Esophagus (tissue), 2 donors: ENCODE measurements around the gene CLDN9. TPM values are rescaled to one million over a fixed set of nuclear protein-coding genes. Genes with fewer than 3 reads are reported as not detected.

ENCODE experiments used
- H3K27ac ChIP-seq, 2 donors: one replicate each; pipeline ENCODE4 v1.5.1; 2013; ENCODE audit warnings: low read depth in 2 of 2, mild to moderate bottlenecking in 2 of 2, inconsistent platforms in 1 of 2, low read length in 1 of 2, moderate library complexity in 1 of 2
- H3K27me3 ChIP-seq, 2 donors: one replicate each; pipeline ENCODE4 v1.6.1; 2013; ENCODE audit warnings: low read length in 2 of 2, control low read depth in 1 of 2, mild to moderate bottlenecking in 1 of 2; ENCODE audit not compliant: insufficient read depth in 2 of 2, control insufficient read depth in 1 of 2
- H3K36me3 ChIP-seq, 2 donors: one replicate each; pipeline ENCODE4 v1.6.1; 2013; ENCODE audit warnings: low read length in 1 of 2; ENCODE audit not compliant: control insufficient read depth in 2 of 2, insufficient read depth in 2 of 2
- H3K4me1 ChIP-seq, 2 donors: one replicate each; pipeline ENCODE4 v1.6.1; 2013; ENCODE audit warnings: low read length in 1 of 2; ENCODE audit not compliant: control insufficient read depth in 2 of 2, insufficient read depth in 2 of 2
- H3K4me3 ChIP-seq, 2 donors: one replicate each; pipeline ENCODE4 v1.5.1; 2013; ENCODE audit warnings: low read length in 2 of 2, mild to moderate bottlenecking in 2 of 2, low read depth in 1 of 2, moderate library complexity in 1 of 2
- H3K9me3 ChIP-seq, 2 donors: one replicate each; pipeline ENCODE4 v1.6.1; 2013; ENCODE audit warnings: mild to moderate bottlenecking in 2 of 2, low read depth in 1 of 2, low read length in 1 of 2, moderate library complexity in 1 of 2; ENCODE audit not compliant: control insufficient read depth in 2 of 2, insufficient read depth in 1 of 2
- WGBS, 2 donors: extraction: QIAGEN DNeasy Blood & Tissue Kit; methylation state at CpG; one replicate each; pipeline ENCODE4 v1.1.7; 2013; 5-methylcytosine and 5-hydroxymethylcytosine counted together
- polyA plus RNA-seq, 2 donors: library from polyadenylated mRNA; stranded (reverse); fragments of 200-250 nt; gene quantifications; one replicate each; pipeline ENCODE4 v1.2.3, GENCODE V29; 2013
- donor health status: healthy with polysubstance abuse.
- donor health status: Bipolar disorder and iron deficiency.

Gene CLDN9
- polyA plus RNA-seq, 2 donors, result 0.02 TPM; not detected in 1

- Histone ChIP-seq H3K9me3 (no peaks in the 10 kb centered on the region), H3K4me3 (peak overlapping the region; percentile 62), H3K4me1 (peaks cover 19 to 30% of the 10 kb centered on the region in 2 donors), H3K27me3 (peaks cover 0 to 10% of the 10 kb centered on the region in 2 donors), H3K27ac (peak overlapping the region in 1 of 2 donors; percentile 65), H3K36me3 (peaks cover 0 to 2% of the 10 kb centered on the region in 2 donors)
- WGBS, 2 donors, result 15% methylated on average over 18 of the region's 18 CpGs
These were observed 44.4 kb upstream of the CLDN9 start for GRCh38 chr16:2968368-2968737.

GRCh38 chr16:2968738-2969544, 43.8 kb upstream of the CLDN9 start, which contains the start of gene PAQR4:
TSS of gene PAQR4 (plus strand) at chr16:2969348. CDS start at chr16:2969675, 327 bp downstream.
- Histone ChIP-seq H3K27me3 (peaks cover 0 to 9% of the 10 kb centered on the region in 2 donors), H3K9me3 (no peaks in the 10 kb centered on the region), H3K4me3 (peak within 1 kb of the TSS; percentile 62), H3K4me1 (peaks cover 14 to 25% of the 10 kb centered on the region in 2 donors), H3K27ac (peak within 1 kb of the TSS in 1 of 2 donors; percentile 65), H3K36me3 (peaks cover 0 to 2% of the 10 kb centered on the region in 2 donors)
- 1% methylated on average over 79 to 98 of the region's 98 CpGs for WGBS, 2 donors

GRCh38 chr16:2969545-2970521, 42.9 kb upstream of the CLDN9 start:
- peak overlapping the region; percentile 62 for H3K4me3 ChIP-seq
- H3K36me3 ChIP-seq, result peaks cover 0 to 2% of the 10 kb centered on the region in 2 donors
- peak overlapping the region in 1 of 2 donors; percentile 36 for H3K27ac ChIP-seq
- peaks cover 5 to 16% of the 10 kb centered on the region in 2 donors for H3K4me1 ChIP-seq
- H3K27me3 ChIP-seq, result peaks cover 0 to 4% of the 10 kb centered on the region in 2 donors
- 2% methylated on average over 72 to 83 of the region's 83 CpGs for WGBS, 2 donors
- no peaks in the 10 kb centered on the region for H3K9me3 ChIP-seq

GRCh38 chr16:2970563-2970962, 42.2 kb upstream of the CLDN9 start:
- WGBS, 2 donors, result 77 to 88% methylated on average over 6 of the region's 6 CpGs
- H3K4me1 ChIP-seq, result peaks cover 4 to 16% of the 10 kb centered on the region in 2 donors
- H3K27ac ChIP-seq, result no peak overlapping the region
- no peaks in the 10 kb centered on the region for H3K9me3 ChIP-seq
- peak overlapping the region; percentile 62 for H3K4me3 ChIP-seq
- no peaks in the 10 kb centered on the region for H3K27me3 ChIP-seq
- H3K36me3 ChIP-seq, result peaks cover 0 to 2% of the 10 kb centered on the region in 2 donors

- H3K27ac ChIP-seq, result no peak overlapping the region
- no peaks in the 10 kb centered on the region for H3K9me3 ChIP-seq
- H3K36me3 ChIP-seq, result peaks cover 0 to 4% of the 10 kb centered on the region in 2 donors
- no peaks in the 10 kb centered on the region for H3K27me3 ChIP-seq
- 85 to 88% methylated on average over 34 to 35 of the region's 35 CpGs for WGBS, 2 donors
- H3K4me1 ChIP-seq, result peaks cover 4 to 16% of the 10 kb centered on the region in 2 donors
- H3K4me3 ChIP-seq, result peak overlapping the region in 1 of 2 donors; percentile 10
These were observed 41.4 kb upstream of the CLDN9 start for GRCh38 chr16:2971134-2971984.

- H3K4me1 ChIP-seq, result peaks cover 4 to 16% of the 10 kb centered on the region in 2 donors
- H3K27ac ChIP-seq, result no peak overlapping the region
- H3K4me3 ChIP-seq, result no peak overlapping the region
- H3K36me3 ChIP-seq, result peaks cover 0 to 4% of the 10 kb centered on the region in 2 donors
- no peaks in the 10 kb centered on the region for H3K9me3 ChIP-seq
- no peaks in the 10 kb centered on the region for H3K27me3 ChIP-seq
- 77 to 82% methylated on average over 15 of the region's 15 CpGs for whole genome bisulfite sequencing, 2 donors
These were observed 40.5 kb upstream of the CLDN9 start for GRCh38 chr16:2971985-2972784.

GRCh38 chr16:2973093-2973492, 39.6 kb upstream of the CLDN9 start:
- no peaks in the 10 kb centered on the region for H3K9me3 ChIP-seq
- H3K36me3 ChIP-seq, result peaks cover 0 to 4% of the 10 kb centered on the region in 2 donors
- no peaks in the 10 kb centered on the region for H3K27me3 ChIP-seq
- peaks cover 4 to 13% of the 10 kb centered on the region in 2 donors for H3K4me1 ChIP-seq
- 66 to 74% methylated on average over 5 of the region's 5 CpGs for WGBS, 2 donors
- no peak overlapping the region for H3K4me3 ChIP-seq
- no peak overlapping the region for H3K27ac ChIP-seq

GRCh38 chr16:2973605-2974318, 39.0 kb upstream of the CLDN9 start:
- Histone ChIP-seq H3K4me3 (no peak overlapping the region), H3K36me3 (peaks cover 0 to 4% of the 10 kb centered on the region in 2 donors), H3K9me3 (no peaks in the 10 kb centered on the region), H3K27me3 (no peaks in the 10 kb centered on the region), H3K4me1 (peaks cover 4 to 9% of the 10 kb centered on the region in 2 donors), H3K27ac (no peak overlapping the region)
- 75 to 80% methylated on average over 17 of the region's 17 CpGs for WGBS, 2 donors
